HG02623 (cell line): ENCODE data around the gene LRP1.
"Not testable (repeated sequence)": the region's sequence is repeated elsewhere in the genome, so short reads cannot be mapped to it uniquely, and the experiment has no call there.

Source experiments
- ATAC-seq: cut with Tn5 transposase; IDR thresholded peaks from one replicate; pipeline ENCODE4 v1.9.1; 2021; ENCODE audit warnings: moderate library complexity; ENCODE audit not compliant: unreplicated experiment

Gene LRP1

GRCh38 chr12:57110104-57111030, 17.9 kb upstream of the LRP1 start:
- no peak for ATAC-seq

- peak; percentile 41 for ATAC-seq
Measured at GRCh38 chr12:57111031-57111734, 17.1 kb upstream of the LRP1 start, which contains the start of gene STAT6. TSS of gene STAT6 (minus strand) at chr12:57111362. CDS start at chr12:57108278, 3,084 bp downstream.

GRCh38 chr12:57112492-57113294, 15.6 kb upstream of the LRP1 start:
- no peak for ATAC-seq

- no peak for ATAC-seq
Measured at GRCh38 chr12:57116580-57117281, 11.6 kb upstream of the LRP1 start.

- no peak for ATAC-seq
Measured at GRCh38 chr12:57118711-57119271, 9.5 kb upstream of the LRP1 start.

GRCh38 chr12:57119294-57120085, 8.8 kb upstream of the LRP1 start:
- no peak for ATAC-seq

- ATAC-seq = not testable (repeated sequence)
Measured at GRCh38 chr12:57120718-57121117, 7.6 kb upstream of the LRP1 start.

- ATAC-seq = no peak
Measured at GRCh38 chr12:57123813-57124212, 4.5 kb upstream of the LRP1 start.

GRCh38 chr12:57124261-57124877, 3.9 kb upstream of the LRP1 start:
- ATAC-seq = no peak

- no peak for ATAC-seq
Measured at GRCh38 chr12:57126061-57126460, 2.2 kb upstream of the LRP1 start.

GRCh38 chr12:57126561-57126960, 1.7 kb upstream of the LRP1 start:
- ATAC-seq = no peak

- ATAC-seq = no peak
Measured at GRCh38 chr12:57127101-57127725, 1.1 kb upstream of the LRP1 start.

- no peak for ATAC-seq
Measured at GRCh38 chr12:57128519-57129247, 400 bp downstream of the LRP1 start.

GRCh38 chr12:57129321-57129842, 1.1 kb downstream of the LRP1 start:
- ATAC-seq = no peak

- no peak for ATAC-seq
Measured at GRCh38 chr12:57129889-57130288, 1.6 kb downstream of the LRP1 start.

GRCh38 chr12:57130941-57131340, 2.7 kb downstream of the LRP1 start:
- ATAC-seq = no peak

GRCh38 chr12:57131896-57132744, 3.8 kb downstream of the LRP1 start:
- ATAC-seq = no peak
